GM04504 (cell line): ENCODE results near the gene LPAR5.

Experiments
- DNase-seq: peaks from one replicate; pipeline ENCODE4 v3.0.0-alpha.2; 2012; ENCODE audit warnings: low read depth

The LPAR5 gene

GRCh38 chr12:6635856-6636531 lies at the start of gene LPAR5:
Gene LPAR5 (minus strand): TSS chr12:6635959. CDS start chr12:6621248, 14,711 bp downstream.
- DNase-seq = no peak

DNA sequence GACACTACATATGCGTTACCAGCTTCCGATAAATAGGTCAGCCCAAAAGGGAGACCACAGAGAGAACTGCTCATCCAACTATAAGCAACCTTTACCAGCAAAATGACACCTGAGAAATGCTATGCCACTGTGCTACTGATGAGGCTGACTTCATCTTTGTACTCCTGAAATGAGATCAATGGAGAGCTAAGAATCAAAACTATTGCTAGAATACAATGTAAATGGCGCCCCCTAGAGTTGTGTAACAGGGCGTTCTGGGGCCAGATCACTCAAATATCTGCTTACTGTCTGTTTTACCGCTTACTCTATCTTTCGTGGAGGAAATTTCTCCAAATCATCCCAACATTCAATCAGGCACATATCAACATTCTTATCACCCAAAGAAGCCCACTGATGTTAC lies 48.9 kb upstream of the LPAR5 start:
- DNase-seq = no peak

DNA sequence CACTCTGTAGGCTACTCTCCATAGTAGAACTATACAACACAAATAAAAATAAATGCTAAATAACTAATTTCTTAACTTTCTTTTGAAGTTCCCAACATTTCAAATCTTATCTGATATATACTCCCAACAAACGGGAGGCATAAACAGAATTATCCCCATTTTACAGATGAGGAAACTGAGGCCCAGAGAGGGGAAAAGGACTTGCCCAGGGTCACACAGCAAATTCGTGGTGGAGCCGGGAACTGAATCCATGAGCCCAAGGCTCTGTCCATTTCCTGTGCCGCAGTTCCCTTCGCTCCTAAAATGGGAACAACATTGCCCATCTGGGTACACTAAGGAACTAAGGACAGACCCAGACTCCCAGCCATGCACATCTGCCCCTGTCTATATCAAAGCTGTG lies 41.2 kb upstream of the LPAR5 start:
- DNase-seq = no peak

DNA sequence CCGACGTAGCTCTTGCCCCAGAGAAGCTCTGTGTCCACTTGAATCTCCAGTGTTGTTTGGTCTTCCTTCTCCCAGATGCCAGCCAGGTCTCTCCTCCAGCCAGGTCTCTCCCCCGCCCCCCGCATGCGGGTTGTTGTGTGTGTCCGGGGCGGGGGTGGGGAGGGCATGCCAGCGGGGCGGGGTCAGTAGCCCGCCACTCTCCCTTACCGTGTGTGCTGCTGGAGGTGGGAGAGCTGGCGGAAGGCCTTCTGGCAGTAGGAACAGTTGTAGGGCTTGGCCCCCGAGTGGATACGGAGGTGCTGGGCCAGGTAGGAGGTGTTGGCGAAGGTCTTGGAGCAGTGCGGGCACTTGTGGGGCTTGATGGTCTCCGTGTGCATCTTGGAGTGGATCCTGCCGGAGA lies 36.4 kb upstream of the LPAR5 start:
- no peak for DNase-seq

GRCh38 chr12:6667559-6668210 lies 31.9 kb upstream of the LPAR5 start:
- no peak for DNase-seq

- DNase-seq = no peak
Measured at GRCh38 chr12:6666211-6666610, 30.5 kb upstream of the LPAR5 start.

GRCh38 chr12:6664902-6665301 lies 29.1 kb upstream of the LPAR5 start:
- no peak for DNase-seq

DNA sequence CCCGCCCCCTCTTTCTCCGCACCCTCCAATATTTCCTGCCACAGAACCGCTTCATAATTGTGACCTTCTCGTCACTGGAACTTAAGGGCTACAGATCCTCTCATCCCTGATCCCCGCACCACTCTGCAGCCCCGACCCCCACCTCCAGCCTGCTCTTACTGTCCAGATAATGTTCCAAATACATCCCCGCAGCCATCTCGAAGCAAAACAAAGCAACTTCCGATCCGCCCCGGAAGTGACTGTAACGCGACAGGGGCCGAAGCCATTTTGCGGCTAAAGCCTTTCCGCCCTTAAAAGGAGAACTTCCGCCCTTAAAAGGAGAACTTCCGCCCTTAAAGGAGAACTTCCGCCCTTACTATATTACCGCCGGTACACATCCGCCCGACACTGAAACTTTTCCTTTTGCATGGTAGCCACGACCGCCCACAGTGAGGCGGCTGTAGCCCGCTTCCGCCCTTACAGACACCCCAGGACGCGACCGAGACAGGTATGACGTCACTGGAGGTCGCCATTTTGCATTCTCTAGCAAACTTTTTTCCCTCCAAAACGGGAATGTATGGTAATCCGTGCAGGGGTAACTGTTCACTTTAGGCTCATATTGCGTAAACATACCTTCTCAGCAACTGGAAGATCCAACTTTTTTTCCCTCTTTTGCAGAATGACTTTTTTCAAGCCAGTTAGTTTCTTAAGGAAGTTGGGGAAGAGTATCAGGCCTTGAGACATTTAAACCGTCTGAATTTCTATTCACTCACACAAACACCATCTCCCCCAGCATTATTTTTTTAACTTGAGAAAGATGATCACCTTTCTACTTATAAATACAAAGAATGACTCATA lies 27.4 kb upstream of the LPAR5 start, which contains the start of gene ING4:
Gene ING4, minus strand, starts transcription at position 214 of the 837 bp plus-strand sequence. Its CDS starts 18 bp downstream, at position 196.
- peak; percentile 98 for DNase-seq

DNA sequence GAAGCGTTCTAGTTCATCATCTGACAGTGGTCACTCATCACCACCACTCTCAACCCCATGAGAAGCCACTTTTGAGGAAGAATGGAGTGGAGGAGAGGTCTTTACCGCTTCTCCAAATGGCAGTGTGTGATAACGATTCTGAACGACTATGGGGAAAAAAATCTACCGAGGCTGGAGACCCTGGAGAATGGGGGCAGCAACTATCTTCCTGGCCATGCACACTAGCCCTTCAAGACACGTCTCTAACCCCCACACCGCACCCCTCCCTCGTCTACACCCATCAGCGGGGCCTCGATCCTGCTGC lies 26.8 kb upstream of the LPAR5 start:
- no peak for DNase-seq

DNA sequence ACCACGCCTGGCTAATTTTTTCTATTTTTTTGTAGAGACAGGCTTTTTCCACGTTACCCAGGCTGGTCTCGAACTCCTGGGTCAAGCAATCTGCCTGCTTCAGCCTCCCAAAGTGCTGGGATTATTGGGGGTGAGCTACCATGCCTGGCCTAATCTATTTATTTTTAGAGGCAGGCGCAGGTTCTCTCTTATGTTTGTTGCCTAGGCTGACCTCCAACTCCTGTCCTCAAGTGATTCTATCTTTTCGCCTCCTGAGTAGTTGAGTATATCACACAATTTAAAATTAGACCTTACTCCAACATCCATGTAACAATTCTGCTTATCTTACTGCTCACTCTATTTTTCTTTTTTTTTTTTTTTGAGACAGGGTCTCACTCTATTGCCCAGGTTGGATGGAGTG lies 18.2 kb upstream of the LPAR5 start:
- DNase-seq = no peak

GRCh38 chr12:6653342-6653741 lies 17.6 kb upstream of the LPAR5 start:
- DNase-seq = no peak

DNA sequence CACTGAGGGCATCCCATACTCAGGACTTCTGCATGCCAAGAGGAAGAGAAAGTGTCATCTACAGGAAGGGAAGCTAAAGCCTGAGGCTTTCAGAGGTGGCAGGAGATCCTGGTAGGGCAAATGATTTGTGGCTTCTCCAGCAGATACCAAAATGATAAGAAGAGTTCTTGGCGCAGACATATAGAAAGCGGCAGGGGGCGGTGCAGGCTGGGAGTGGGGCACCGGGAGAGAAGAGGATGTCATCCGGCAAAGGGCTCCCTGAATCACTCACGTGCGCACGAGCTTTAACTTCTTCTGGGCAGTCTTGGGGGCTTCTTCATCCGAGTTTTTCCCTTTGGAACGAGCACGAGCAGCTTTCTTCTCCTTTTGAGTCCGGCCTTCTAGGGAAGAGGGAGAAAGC lies 16.6 kb upstream of the LPAR5 start:
- DNase-seq = no peak

GRCh38 chr12:6650832-6651231 lies 15.1 kb upstream of the LPAR5 start:
- DNase-seq = no peak

DNA sequence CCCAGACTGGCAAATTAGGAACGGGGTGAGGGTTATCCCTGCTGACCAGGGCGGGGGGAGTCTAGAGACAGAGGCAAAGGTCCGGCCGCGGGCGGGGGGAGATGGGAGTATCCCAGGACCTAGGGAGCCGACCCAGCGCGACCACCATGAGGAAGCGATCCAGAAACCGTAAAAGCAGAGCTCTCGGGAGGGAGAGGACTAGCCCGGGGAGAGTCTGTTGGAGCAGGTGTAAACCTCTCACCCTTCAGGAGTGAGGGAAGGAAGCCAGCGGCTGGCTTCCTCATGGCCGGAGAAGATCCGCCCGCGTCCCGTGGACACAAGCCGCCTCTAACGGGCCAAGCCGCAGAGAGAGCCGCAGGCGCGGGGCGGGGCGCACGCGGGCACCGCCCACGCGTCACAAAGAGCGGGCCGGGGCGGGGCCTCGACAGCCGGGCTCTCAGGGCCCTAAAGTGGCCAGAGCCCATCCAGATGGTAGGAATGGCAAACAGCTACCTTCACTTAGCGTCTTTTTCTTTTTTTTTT lies 11.4 kb upstream of the LPAR5 start, which contains the start of gene ACRBP:
Gene ACRBP, minus strand, starts transcription at position 350 of the 522 bp plus-strand sequence. Its CDS starts 66 bp downstream, at position 284.
- no peak for DNase-seq

GRCh38 chr12:6646276-6647082 lies 10.7 kb upstream of the LPAR5 start:
- no peak for DNase-seq

- no peak for DNase-seq
Measured at GRCh38 chr12:6644903-6645302, 9.1 kb upstream of the LPAR5 start.

DNA sequence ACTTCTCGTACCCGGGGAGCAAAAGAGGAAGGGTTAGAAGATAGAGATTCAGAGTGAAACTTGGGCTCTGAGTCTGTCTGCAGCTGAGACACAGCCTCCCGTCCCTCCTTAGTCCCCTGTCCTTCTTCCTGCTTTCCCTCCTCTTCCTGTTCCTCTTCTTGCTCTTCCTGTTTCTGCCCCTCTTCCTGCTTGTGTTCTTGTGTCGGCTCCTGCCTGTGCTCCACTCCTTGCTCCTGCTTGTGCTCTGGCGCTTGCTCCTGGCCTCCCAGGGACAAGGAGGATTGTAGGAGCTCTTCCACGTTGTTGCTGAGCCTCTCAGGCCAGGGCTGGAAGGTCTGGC lies 8.5 kb upstream of the LPAR5 start:
- DNase-seq = no peak

GRCh38 chr12:6643569-6644256 lies 8.0 kb upstream of the LPAR5 start:
- no peak for DNase-seq

- no peak for DNase-seq
Measured at GRCh38 chr12:6641131-6641530, 5.4 kb upstream of the LPAR5 start.

- DNase-seq = no peak
Measured at GRCh38 chr12:6640497-6640896, 4.7 kb upstream of the LPAR5 start.

- DNase-seq = no peak
Measured at GRCh38 chr12:6639151-6639801, 3.5 kb upstream of the LPAR5 start.
